GM12864 (cell line): ENCODE measurements around the gene UBE2D1.
A peak's percentile ranks its signal among the peaks of the same experiment; 100 is the strongest.

Experiments
- DNase-seq: peaks from one replicate; pipeline ENCODE4 v3.0.0-alpha.2; 2011; ENCODE audit warnings: low read depth
- H3K4me3 ChIP-seq: 2 replicates; pipeline ENCODE4 v1.5.1; 2011; ENCODE audit warnings: mild to moderate bottlenecking, low read depth, low read length, control low read depth
- CTCF ChIP-seq: IDR thresholded peaks from 2 replicates; pipeline ENCODE4 v1.5.1; 2011; ENCODE audit warnings: low read depth, mild to moderate bottlenecking, moderate library complexity, low read length, control low read depth, inconsistent platforms; ENCODE audit errors: missing control alignments

The UBE2D1 gene

GRCh38 chr10:58335306-58336005, 650 bp downstream of the UBE2D1 start:
- no peak for TF ChIP-seq CTCF
- DNase-seq = no peak

GRCh38 chr10:58336242-58336641, 1.4 kb downstream of the UBE2D1 start:
- DNase-seq = no peak
- TF ChIP-seq CTCF = no peak
- peak overlapping the region; percentile 83; the same call in 1 of the 2 replicates for H3K4me3 ChIP-seq

More at GRCh38 chr10:58335306-58336005, 650 bp downstream of the UBE2D1 start:
- H3K4me3 ChIP-seq = peak overlapping the region; percentile 83

DNA sequence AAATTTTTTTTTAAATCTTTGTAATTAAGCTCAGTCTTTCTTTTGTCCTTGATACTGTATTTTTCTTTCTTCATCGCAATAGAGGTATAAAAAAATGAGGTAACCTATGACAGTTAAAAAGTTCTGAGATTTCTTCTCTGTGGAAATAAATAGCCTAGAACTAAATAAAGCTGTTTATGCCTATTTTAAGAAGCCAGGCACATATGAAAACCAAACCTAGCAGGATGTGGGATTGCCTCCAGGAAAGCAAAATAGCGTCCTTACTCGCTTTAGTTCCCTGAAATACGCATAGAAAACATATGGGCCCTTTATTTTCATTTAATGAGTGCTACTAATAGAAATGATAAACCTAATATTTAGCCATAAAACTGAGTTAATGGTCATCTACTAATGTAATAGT, 6.6 kb downstream of the UBE2D1 start:
- no peak overlapping the region for H3K4me3 ChIP-seq
- no peak for DNase-seq
- TF ChIP-seq CTCF = no peak

DNA sequence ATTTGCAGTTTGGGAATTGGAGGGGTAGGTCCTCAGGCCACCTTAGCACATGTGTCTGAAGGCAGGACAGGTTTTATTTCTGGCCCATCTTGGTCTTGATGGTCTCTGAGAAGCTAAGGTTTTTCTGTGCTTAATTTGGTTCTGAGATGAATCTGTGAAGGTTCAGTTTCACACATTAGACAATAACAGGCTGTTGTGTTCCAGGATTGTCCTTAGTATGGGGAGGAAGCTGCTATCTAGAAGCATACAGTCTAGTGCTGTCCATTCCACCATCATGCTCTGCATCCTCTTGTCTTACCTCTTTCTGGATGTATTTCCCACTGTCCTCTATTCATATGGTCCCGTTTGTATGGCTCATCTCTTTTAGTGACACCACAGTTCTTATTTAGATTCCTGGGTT, 7.1 kb downstream of the UBE2D1 start:
- H3K4me3 ChIP-seq = no peak overlapping the region
- no peak for TF ChIP-seq CTCF
- DNase-seq = no peak

- H3K4me3 ChIP-seq = no peak overlapping the region
- TF ChIP-seq CTCF = no peak
- no peak for DNase-seq
Observed at GRCh38 chr10:58347967-58348366, 13.2 kb downstream of the UBE2D1 start.

- no peak for DNase-seq
- H3K4me3 ChIP-seq = no peak overlapping the region
- no peak for TF ChIP-seq CTCF
Observed at GRCh38 chr10:58348571-58349033, 13.8 kb downstream of the UBE2D1 start.

GRCh38 chr10:58350023-58350422, 15.2 kb downstream of the UBE2D1 start:
- no peak for TF ChIP-seq CTCF
- H3K4me3 ChIP-seq = no peak overlapping the region
- DNase-seq = no peak
